ENCODE measurements around the gene PP2D1. TPM values are rescaled to one million over a fixed set of nuclear protein-coding genes. Genes with fewer than 3 reads are reported as not detected.
A peak's percentile ranks its signal among the peaks of the same experiment; 100 is the strongest.
"Not testable (repeated sequence)": the region's sequence is repeated elsewhere in the genome, so short reads cannot be mapped to it uniquely, and the experiment has no call there.

The PP2D1 gene
- polyA plus RNA-seq, 3 donors = 0.41 to 0.56 TPM; not detected in 1

DNA sequence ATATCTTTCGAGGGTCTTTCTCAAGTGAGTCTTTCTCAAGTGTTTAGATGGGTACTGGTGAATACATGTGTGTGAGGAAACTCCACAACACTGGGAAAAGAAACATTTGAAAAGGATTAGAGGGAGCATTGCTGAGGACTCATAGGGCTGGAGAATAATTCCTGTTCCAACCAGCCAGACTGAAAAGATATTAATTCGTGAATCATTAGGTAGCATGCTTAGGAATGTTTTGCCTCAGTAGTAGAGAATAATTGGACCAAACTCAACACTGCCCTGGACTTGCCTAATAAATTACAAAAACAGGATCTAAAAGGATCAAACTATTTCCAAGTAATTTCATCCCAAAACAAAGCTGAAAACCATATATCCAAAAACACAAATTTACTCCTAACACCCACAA, 17.3 kb downstream of the PP2D1 start:
- H3K4me1 Mint-ChIP-seq = no peaks in the 10 kb centered on the region
- no peaks in the 10 kb centered on the region for H3K36me3 ChIP-seq (replicated peaks in 1 of 2; ENCODE audit: control insufficient read depth in 1 of 2, insufficient read depth in 2 of 2, low read length in 2 of 2)
- H3K27ac Mint-ChIP-seq = no peak overlapping the region
- 100% methylated on average over 1 of the region's 2 CpGs for WGBS (ENCODE audit: insufficient coverage)
- no peaks in the 10 kb centered on the region for H3K79me2 ChIP-seq (ENCODE audit: insufficient read depth, low read length)
- no peaks in the 10 kb centered on the region for H4K20me1 ChIP-seq (ENCODE audit: insufficient read depth, low read length)
- TF ChIP-seq, protein P1, sequence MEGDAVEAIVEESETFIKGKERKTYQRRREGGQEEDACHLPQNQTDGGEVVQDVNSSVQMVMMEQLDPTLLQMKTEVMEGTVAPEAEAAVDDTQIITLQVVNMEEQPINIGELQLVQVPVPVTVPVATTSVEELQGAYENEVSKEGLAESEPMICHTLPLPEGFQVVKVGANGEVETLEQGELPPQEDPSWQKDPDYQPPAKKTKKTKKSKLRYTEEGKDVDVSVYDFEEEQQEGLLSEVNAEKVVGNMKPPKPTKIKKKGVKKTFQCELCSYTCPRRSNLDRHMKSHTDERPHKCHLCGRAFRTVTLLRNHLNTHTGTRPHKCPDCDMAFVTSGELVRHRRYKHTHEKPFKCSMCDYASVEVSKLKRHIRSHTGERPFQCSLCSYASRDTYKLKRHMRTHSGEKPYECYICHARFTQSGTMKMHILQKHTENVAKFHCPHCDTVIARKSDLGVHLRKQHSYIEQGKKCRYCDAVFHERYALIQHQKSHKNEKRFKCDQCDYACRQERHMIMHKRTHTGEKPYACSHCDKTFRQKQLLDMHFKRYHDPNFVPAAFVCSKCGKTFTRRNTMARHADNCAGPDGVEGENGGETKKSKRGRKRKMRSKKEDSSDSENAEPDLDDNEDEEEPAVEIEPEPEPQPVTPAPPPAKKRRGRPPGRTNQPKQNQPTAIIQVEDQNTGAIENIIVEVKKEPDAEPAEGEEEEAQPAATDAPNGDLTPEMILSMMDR (IDR thresholded peaks at IDR 0.05) = no peak
- intact Hi-C loops (cut with micrococcal nuclease) = no loop called here
- H3K9me3 Mint-ChIP-seq = peaks cover 0 to 5% (median 0%) of the 10 kb centered on the region in 7 donors
- H3K4me3 ChIP-seq (replicated peaks in 1 of 3; ENCODE audit: low read depth in 2 of 3, low read length in 3 of 3) = no peak overlapping the region
- no peak overlapping the region for H3K9ac ChIP-seq (ENCODE audit: insufficient read depth, low read length, poor library complexity, severe bottlenecking)
- H3K4me1 ChIP-seq (ENCODE audit: control insufficient read depth in 1 of 2, insufficient read depth in 2 of 2, low read length in 2 of 2) = no peaks in the 10 kb centered on the region
- H3K27ac ChIP-seq (ENCODE audit: low read depth in 1 of 2, low read length in 2 of 2) = no peak overlapping the region
- no peaks in the 10 kb centered on the region for H3K27me3 ChIP-seq (ENCODE audit: control insufficient read depth in 2 of 2, insufficient read depth in 2 of 2, low read length in 2 of 2)
- no peaks in the 10 kb centered on the region for H3K9me3 ChIP-seq (replicated peaks in 1 of 2; ENCODE audit: control insufficient read depth in 1 of 2, insufficient read depth in 1 of 2, low read length in 2 of 2)
- H3K4me3 Mint-ChIP-seq = no peak overlapping the region
- H3K27me3 Mint-ChIP-seq (ENCODE audit: low read depth in 3 of 3) = peaks cover 0 to 2% (median 0%) of the 10 kb centered on the region in 3 donors
- H3K36me3 Mint-ChIP-seq = no peaks in the 10 kb centered on the region
- no peak overlapping the region for H2AFZ ChIP-seq (ENCODE audit: insufficient read depth, low read depth, low read length, poor library complexity, severe bottlenecking)
- no peak overlapping the region for H3K4me2 ChIP-seq (replicated peaks; ENCODE audit: extremely low read depth, low read length, poor library complexity, severe bottlenecking)
- DNase-seq = no peak

DNA sequence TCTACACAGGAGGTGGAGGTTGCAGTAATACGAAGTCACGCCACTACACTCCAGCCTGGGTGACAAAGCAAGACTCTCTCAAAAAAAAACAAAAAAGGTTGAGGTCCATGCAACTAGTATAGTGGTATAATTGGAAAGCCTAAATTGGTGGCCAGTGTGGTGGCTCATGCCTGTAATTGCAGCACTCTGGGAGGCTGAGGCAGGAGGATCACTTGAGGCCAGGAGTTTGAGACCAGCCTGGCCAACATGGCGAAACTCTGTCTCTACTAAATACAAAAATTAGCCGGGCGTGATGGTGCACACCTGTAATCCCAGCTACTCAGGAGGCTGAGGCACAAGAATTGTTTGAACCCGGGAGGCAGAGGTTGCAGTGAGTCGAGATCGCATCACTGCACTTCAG, 23.2 kb downstream of the PP2D1 start:
- H3K27me3 Mint-ChIP-seq (ENCODE audit: low read depth in 3 of 3); H3K9me3 ChIP-seq (replicated peaks in 1 of 2; ENCODE audit: control insufficient read depth in 1 of 2, insufficient read depth in 1 of 2, low read length in 2 of 2); H3K4me2 ChIP-seq (replicated peaks; ENCODE audit: extremely low read depth, low read length, poor library complexity, severe bottlenecking); DNase-seq; H3K27ac ChIP-seq (ENCODE audit: low read depth in 1 of 2, low read length in 2 of 2); H3K9ac ChIP-seq (ENCODE audit: insufficient read depth, low read length, poor library complexity, severe bottlenecking); H3K4me3 ChIP-seq (replicated peaks in 1 of 3; ENCODE audit: low read depth in 2 of 3, low read length in 3 of 3); H2AFZ ChIP-seq (ENCODE audit: insufficient read depth, low read depth, low read length, poor library complexity, severe bottlenecking); H3K4me1 Mint-ChIP-seq; H4K20me1 ChIP-seq (ENCODE audit: insufficient read depth, low read length); H3K27me3 ChIP-seq (ENCODE audit: control insufficient read depth in 2 of 2, insufficient read depth in 2 of 2, low read length in 2 of 2); intact Hi-C loops (cut with micrococcal nuclease); H3K4me1 ChIP-seq (ENCODE audit: control insufficient read depth in 1 of 2, insufficient read depth in 2 of 2, low read length in 2 of 2); H3K9me3 Mint-ChIP-seq; H3K79me2 ChIP-seq (ENCODE audit: insufficient read depth, low read length); H3K4me3 Mint-ChIP-seq: not testable (repeated sequence)
- H3K27ac Mint-ChIP-seq = peak overlapping the region in 2 of 7 donors; percentile 55 to 76
- 100% methylated on average over 1 of the region's 8 CpGs for WGBS (ENCODE audit: insufficient coverage)
- H3K36me3 Mint-ChIP-seq = peaks cover 19 to 25% of the 10 kb centered on the region in 2 donors
- H3K36me3 ChIP-seq (replicated peaks in 1 of 2; ENCODE audit: control insufficient read depth in 1 of 2, insufficient read depth in 2 of 2, low read length in 2 of 2) = peaks cover 12 to 16% of the 10 kb centered on the region in 2 donors

Data from CD14-positive monocyte (primary cell).